Smooth muscle cell (in vitro differentiated cells): Measurements from ENCODE around the gene CACNA1G. TPM values are rescaled to one million over a fixed set of nuclear protein-coding genes. Genes with fewer than 3 reads are reported as not detected.
A peak's percentile ranks its signal among the peaks of the same experiment; 100 is the strongest.

Experiments used
- DNase-seq: peaks from one replicate; lab custom pipeline; 2025; ENCODE audit not compliant: unreplicated experiment; lab: John Stamatoyannopoulos, UW
- H2AFZ ChIP-seq: fragments of 200-600 bp; sonication (generic); 2 replicates; pipeline ENCODE4 v1.6.0; 2016; ENCODE audit warnings: antibody characterized with exemption, low read depth, mild to moderate bottlenecking
- H3F3A ChIP-seq: fragments of 200-600 bp; sonication (generic); 2 replicates; pipeline ENCODE4 v1.6.0; 2017; ENCODE audit warnings: antibody characterized with exemption, low read depth
- H3K27ac ChIP-seq: fragments of 200-600 bp; sonication (generic); 2 replicates; pipeline ENCODE4 v1.5.1; 2016; ENCODE audit warnings: low read depth, mild to moderate bottlenecking
- H3K27me3 ChIP-seq: fragments of 200-600 bp; sonication (generic); 2 replicates; pipeline ENCODE4 v1.6.1; 2016; ENCODE audit warnings: low read depth, mild to moderate bottlenecking
- H3K36me3 ChIP-seq: fragments of 200-600 bp; sonication (generic); 2 replicates; pipeline ENCODE4 v1.5.1; 2016; ENCODE audit warnings: low read depth
- H3K4me1 ChIP-seq: fragments of 200-600 bp; sonication (generic); 2 replicates; pipeline ENCODE4 v1.5.1; 2016; ENCODE audit warnings: low read depth
- H3K4me2 ChIP-seq: fragments of 200-600 bp; sonication (generic); 2 replicates; pipeline ENCODE4 v1.6.0; 2016; ENCODE audit warnings: mild to moderate bottlenecking
- H3K4me3 ChIP-seq: fragments of 200-600 bp; sonication (generic); 2 replicates; pipeline ENCODE4 v1.5.1; 2016; ENCODE audit warnings: mild to moderate bottlenecking
- H3K79me2 ChIP-seq: fragments of 200-600 bp; sonication (generic); 2 replicates; pipeline ENCODE4 v1.6.0; 2016; ENCODE audit warnings: low read depth, mild to moderate bottlenecking
- H3K9ac ChIP-seq: fragments of 200-600 bp; sonication (generic); 2 replicates; pipeline ENCODE4 v1.6.0; 2016; ENCODE audit warnings: low read depth
- H3K9me3 ChIP-seq: fragments of 200-600 bp; sonication (generic); replicated peaks from 2 replicates; pipeline ENCODE4 v1.5.1; 2016; ENCODE audit warnings: low read depth
- H4K20me1 ChIP-seq: fragments of 200-600 bp; sonication (generic); 2 replicates; pipeline ENCODE4 v1.6.0; 2016; ENCODE audit warnings: low read depth
- WGBS: methylation state at CpG from one replicate; pipeline ENCODE4 v1.1.7; 2016; ENCODE audit warnings: low lambda C conversion rate; 5-methylcytosine and 5-hydroxymethylcytosine counted together
- polyA plus RNA-seq: library from polyadenylated mRNA; unstranded; fragments of >200 nt; fragmentation: Nextera tagmentation; extraction: Ambion mirVana; gene quantifications from 2 replicates; pipeline ENCODE4 v1.2.1, GENCODE V29; 2016
- total RNA-seq: library from RNA; depleted of rRNA; stranded (reverse); fragments of >200 nt; gene quantifications from 2 replicates; pipeline ENCODE4 v1.2.3, GENCODE V29; 2014
- TF ChIP-seq, protein P1 (sequence below): fragments of 200-600 bp; sonication (generic); IDR thresholded peaks from 2 replicates; pipeline ENCODE4 v1.5.1; 2017; ENCODE audit warnings: borderline replicate concordance, mild to moderate bottlenecking, antibody characterized with exemption; ENCODE audit not compliant: insufficient read depth, poor library complexity, severe bottlenecking

The CACNA1G gene
- total and polyA plus RNA-seq, 2 experiments from 2014 or later: 1.6 to 1.7 TPM

DNA sequence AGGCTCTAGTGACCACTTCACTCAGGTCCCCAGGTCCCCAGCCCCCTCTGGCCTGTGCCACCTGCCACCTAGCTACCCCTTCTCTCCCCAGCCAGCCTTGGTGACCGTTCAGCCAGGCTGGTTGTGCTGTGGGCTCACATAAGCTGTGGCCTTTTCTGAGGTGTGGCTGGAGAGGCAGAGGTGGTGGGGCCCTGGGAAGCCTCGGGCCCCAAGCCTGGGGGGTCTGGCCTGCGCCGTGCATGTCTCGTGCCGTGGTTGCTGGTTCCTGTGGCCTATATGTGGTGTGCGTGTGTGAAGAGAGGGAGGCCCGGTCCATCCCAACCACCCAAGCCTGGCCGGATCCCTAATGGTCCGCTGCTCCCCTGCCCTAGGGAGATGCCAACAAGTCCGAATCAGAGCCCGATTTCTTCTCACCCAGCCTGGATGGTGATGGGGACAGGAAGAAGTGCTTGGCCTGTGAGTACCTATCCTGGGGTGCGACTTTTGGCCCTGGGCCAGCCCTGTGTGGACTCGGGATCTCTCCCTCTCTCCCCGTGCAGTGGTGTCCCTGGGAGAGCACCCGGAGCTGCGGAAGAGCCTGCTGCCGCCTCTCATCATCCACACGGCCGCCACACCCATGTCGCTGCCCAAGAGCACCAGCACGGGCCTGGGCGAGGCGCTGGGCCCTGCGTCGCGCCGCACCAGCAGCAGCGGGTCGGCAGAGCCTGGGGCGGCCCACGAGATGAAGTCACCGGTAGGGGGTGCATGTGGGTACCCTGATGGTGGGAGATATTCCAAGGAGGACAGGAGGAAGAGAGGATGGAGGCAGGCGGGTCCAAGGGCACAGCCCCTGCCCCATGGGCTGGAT, 35.9 kb downstream of the CACNA1G start:
- no peak overlapping the region for H2AFZ ChIP-seq
- TF ChIP-seq, protein P1, sequence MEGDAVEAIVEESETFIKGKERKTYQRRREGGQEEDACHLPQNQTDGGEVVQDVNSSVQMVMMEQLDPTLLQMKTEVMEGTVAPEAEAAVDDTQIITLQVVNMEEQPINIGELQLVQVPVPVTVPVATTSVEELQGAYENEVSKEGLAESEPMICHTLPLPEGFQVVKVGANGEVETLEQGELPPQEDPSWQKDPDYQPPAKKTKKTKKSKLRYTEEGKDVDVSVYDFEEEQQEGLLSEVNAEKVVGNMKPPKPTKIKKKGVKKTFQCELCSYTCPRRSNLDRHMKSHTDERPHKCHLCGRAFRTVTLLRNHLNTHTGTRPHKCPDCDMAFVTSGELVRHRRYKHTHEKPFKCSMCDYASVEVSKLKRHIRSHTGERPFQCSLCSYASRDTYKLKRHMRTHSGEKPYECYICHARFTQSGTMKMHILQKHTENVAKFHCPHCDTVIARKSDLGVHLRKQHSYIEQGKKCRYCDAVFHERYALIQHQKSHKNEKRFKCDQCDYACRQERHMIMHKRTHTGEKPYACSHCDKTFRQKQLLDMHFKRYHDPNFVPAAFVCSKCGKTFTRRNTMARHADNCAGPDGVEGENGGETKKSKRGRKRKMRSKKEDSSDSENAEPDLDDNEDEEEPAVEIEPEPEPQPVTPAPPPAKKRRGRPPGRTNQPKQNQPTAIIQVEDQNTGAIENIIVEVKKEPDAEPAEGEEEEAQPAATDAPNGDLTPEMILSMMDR: peak; percentile 49
- no peak overlapping the region for H3K27ac ChIP-seq
- WGBS: 61% methylated on average over 34 of the region's 34 CpGs
- no peak for DNase-seq
- no peak overlapping the region for H3K4me2 ChIP-seq
- H4K20me1 ChIP-seq: no peaks in the 10 kb centered on the region
- H3K4me1 ChIP-seq: peaks cover 10% of the 10 kb centered on the region
- H3K27me3 ChIP-seq: no peaks in the 10 kb centered on the region
- H3K4me3 ChIP-seq: no peak overlapping the region
- no peaks in the 10 kb centered on the region for H3K36me3 ChIP-seq
- no peak overlapping the region for H3K9ac ChIP-seq
- H3K9me3 ChIP-seq: no peaks in the 10 kb centered on the region
- no peaks in the 10 kb centered on the region for H3K79me2 ChIP-seq
- no peaks in the 10 kb centered on the region for H3F3A ChIP-seq

- no peaks in the 10 kb centered on the region for H3K9me3 ChIP-seq
- WGBS: 93% methylated on average over 5 of the region's 5 CpGs
Measured at GRCh38 chr17:50598487-50598886, 38.0 kb downstream of the CACNA1G start.

DNA sequence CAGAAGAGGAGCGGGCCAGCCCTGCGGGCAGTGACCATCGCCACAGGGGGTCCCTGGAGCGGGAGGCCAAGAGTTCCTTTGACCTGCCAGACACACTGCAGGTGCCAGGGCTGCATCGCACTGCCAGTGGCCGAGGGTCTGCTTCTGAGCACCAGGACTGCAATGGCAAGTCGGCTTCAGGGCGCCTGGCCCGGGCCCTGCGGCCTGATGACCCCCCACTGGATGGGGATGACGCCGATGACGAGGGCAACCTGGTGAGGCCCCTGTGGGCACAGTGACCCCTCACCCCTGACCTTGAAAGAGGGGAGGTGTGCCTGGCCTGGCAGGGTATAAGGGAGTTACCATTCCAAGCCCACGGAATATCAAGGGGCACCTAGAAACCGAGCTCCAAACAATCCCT, 39.1 kb downstream of the CACNA1G start:
- no peaks in the 10 kb centered on the region for H3K9me3 ChIP-seq
- H3K4me3 ChIP-seq: no peak overlapping the region
- H3K36me3 ChIP-seq: no peaks in the 10 kb centered on the region
- no peaks in the 10 kb centered on the region for H3K27me3 ChIP-seq
- DNase-seq: no peak
- no peak overlapping the region for H2AFZ ChIP-seq
- TF ChIP-seq, protein P1: no peak
- no peaks in the 10 kb centered on the region for H3K4me1 ChIP-seq
- H3K9ac ChIP-seq: no peak overlapping the region
- no peaks in the 10 kb centered on the region for H3F3A ChIP-seq
- H3K27ac ChIP-seq: no peak overlapping the region
- no peaks in the 10 kb centered on the region for H3K79me2 ChIP-seq
- WGBS: 93% methylated on average over 15 of the region's 15 CpGs
- no peaks in the 10 kb centered on the region for H4K20me1 ChIP-seq
- H3K4me2 ChIP-seq: no peak overlapping the region

More at GRCh38 chr17:50598487-50598886, 38.0 kb downstream of the CACNA1G start:
- no peaks in the 10 kb centered on the region for H3F3A ChIP-seq
- DNase-seq: no peak
- no peak overlapping the region for H3K9ac ChIP-seq
- no peak overlapping the region for H3K27ac ChIP-seq
- TF ChIP-seq, protein P1: no peak
- H3K4me1 ChIP-seq: peaks cover 2% of the 10 kb centered on the region
- no peak overlapping the region for H3K4me2 ChIP-seq
- H4K20me1 ChIP-seq: no peaks in the 10 kb centered on the region
- no peak overlapping the region for H3K4me3 ChIP-seq
- no peaks in the 10 kb centered on the region for H3K27me3 ChIP-seq
- H3K79me2 ChIP-seq: no peaks in the 10 kb centered on the region
- H2AFZ ChIP-seq: no peak overlapping the region
- no peaks in the 10 kb centered on the region for H3K36me3 ChIP-seq
